Stimulated activated CD4-positive, alpha-beta T cell treated with anti-CD3 and anti-CD28 coated beads, Interleukin-4, amount 100 ng/mL, for 1 hour (primary cell): Measurements from ENCODE around the gene DYNLT2.

Experiments used
- DNase-seq: peaks from one replicate; pipeline ENCODE4 v3.0.0-alpha.2; 2020

The DYNLT2 gene

GRCh38 chr6:169751242-169752073, at the start of gene DYNLT2, which contains the start of gene ERMARD:
Gene DYNLT2 (minus strand): TSS chr6:169751572. CDS start chr6:169751458, 114 bp downstream.
Gene ERMARD (plus strand): TSS chr6:169751622. CDS start chr6:169751658, 36 bp downstream.
- peak; percentile 93 for DNase-seq

GRCh38 chr6:169800668-169801395, 49.5 kb upstream of the DYNLT2 start:
- DNase-seq: no peak

- DNase-seq: no peak
Observed at GRCh38 chr6:169800116-169800667, 48.8 kb upstream of the DYNLT2 start.

- no peak for DNase-seq
Observed at GRCh38 chr6:169799474-169799926, 48.1 kb upstream of the DYNLT2 start.

GRCh38 chr6:169798764-169799473, 47.5 kb upstream of the DYNLT2 start:
- no peak for DNase-seq

GRCh38 chr6:169795196-169795595, 43.8 kb upstream of the DYNLT2 start:
- DNase-seq: no peak

- DNase-seq: no peak
Observed at GRCh38 chr6:169794317-169795055, 43.1 kb upstream of the DYNLT2 start.

- DNase-seq: no peak
Observed at GRCh38 chr6:169793408-169793807, 42.0 kb upstream of the DYNLT2 start.

- no peak for DNase-seq
Observed at GRCh38 chr6:169792306-169793015, 41.1 kb upstream of the DYNLT2 start.

GRCh38 chr6:169791721-169792131, 40.4 kb upstream of the DYNLT2 start:
- no peak for DNase-seq

GRCh38 chr6:169789944-169790927, 38.9 kb upstream of the DYNLT2 start:
- peak; percentile 76 for DNase-seq

- no peak for DNase-seq
Observed at GRCh38 chr6:169789146-169789943, 38.0 kb upstream of the DYNLT2 start.

- no peak for DNase-seq
Observed at GRCh38 chr6:169788809-169789145, 37.4 kb upstream of the DYNLT2 start.

GRCh38 chr6:169787797-169788196, 36.4 kb upstream of the DYNLT2 start:
- DNase-seq: no peak

GRCh38 chr6:169786349-169786748, 35.0 kb upstream of the DYNLT2 start:
- DNase-seq: no peak

- no peak for DNase-seq
Observed at GRCh38 chr6:169785566-169785965, 34.2 kb upstream of the DYNLT2 start.

GRCh38 chr6:169784821-169785340, 33.5 kb upstream of the DYNLT2 start:
- DNase-seq: no peak

- no peak for DNase-seq
Observed at GRCh38 chr6:169783971-169784820, 32.8 kb upstream of the DYNLT2 start.
